NCI-H187 (cell line): ENCODE measurements around the gene TRIM34.
"Not testable (repeated sequence)": the region's sequence is repeated elsewhere in the genome, so short reads cannot be mapped to it uniquely, and the experiment has no call there.

ENCODE experiments used
- DNase-seq, 2 experiments: peaks; one replicate each; lab custom pipeline; 2025; lab: John Stamatoyannopoulos, UW

Gene TRIM34

DNA sequence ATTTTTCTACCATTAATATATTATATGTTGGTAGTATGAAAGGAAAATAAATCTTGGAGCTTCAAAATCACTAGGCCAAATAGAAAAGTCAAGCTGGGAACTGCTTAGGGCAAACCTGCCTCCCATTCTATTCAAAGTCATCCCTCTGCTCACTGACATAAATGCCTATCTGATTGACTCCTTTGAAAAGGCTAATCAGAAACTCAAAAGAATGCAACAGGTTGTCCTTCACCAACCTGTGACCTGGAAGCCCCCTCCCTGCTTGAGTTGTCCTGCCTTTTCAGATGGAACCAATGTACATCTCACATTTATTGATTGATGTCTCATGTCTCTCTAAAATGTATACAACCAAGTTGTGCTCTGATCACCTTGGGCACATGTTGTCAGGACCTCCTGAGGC, 3.2 kb upstream of the TRIM34 start:
- no peak for DNase-seq

DNA sequence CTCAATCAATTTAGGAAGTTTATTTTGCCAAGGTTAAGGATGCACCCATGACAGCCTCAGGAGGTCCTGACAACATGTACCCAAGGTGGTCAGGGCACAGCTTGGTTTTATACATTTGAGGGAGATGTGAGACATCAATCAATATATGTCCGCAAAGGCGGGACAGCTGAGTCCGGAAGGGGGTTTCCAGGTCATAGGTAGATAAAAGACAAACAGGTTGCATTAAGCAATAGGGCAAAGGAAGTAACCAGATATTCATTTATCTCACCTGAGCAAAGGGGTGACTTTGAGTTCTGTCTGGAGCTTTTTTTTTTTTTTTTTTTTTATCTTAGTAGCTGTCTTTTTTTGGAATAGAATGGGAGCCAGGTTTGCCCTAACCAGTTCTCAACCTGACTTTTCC, 2.0 kb upstream of the TRIM34 start:
- no peak for DNase-seq

DNA sequence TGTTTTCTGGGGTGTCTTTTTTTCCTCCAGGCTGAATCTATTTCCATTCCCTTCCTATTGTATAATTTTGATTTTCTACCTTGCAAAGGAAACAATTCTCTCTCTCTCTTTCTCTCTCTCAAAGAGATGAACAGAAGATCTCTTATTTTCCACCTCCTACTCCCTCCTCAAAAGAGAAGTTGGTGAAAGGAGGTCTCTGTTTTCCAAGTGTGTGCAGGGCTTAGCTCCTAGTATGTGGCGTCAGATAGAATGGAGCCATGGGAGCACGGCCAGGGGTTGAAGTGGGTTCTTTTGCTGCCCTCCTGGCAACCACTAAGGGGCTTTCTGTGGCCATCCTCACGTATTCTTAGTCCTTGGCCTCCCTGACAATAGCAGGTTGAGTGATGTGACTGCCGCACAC, 480 bp downstream of the TRIM34 start:
- no peak for DNase-seq

DNA sequence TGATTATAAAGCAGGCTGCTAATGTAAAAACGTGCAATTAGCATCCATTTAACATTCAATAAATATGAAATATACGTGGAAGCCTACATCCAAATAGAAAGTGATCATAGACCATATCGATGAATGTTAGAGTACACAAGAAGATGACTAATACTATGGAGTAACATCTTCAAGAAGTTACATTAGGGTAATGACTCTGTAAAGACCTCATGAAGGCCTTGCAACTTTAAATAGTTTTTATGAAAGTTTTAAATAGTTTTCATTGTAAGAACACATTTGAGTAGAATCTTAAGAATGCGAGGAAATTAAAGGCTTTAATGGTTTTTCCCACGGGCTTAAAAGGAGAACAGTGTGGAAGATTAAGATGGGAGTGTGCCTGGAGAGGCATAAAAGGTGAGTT, 1.4 kb downstream of the TRIM34 start:
- DNase-seq, result no peak

DNA sequence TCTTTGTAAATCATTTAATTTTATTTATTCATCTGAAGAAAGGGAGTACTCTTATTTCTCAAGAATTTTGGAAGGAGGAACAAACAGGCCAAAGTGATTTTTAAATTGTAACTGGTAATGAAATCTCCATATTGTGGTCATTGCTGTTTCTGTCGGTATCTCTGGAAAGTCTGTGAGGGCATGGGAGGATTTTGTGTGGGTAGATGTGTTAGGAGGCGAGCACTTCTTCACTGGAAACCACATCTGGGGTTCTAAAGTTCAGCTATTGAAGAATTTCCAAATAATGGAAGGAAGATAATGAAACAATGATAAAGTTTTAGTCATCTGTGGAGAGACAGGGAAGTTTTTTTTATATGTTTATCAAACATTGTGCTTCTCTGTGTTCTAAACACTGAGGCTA, 6.6 kb downstream of the TRIM34 start:
- no peak for DNase-seq

DNA sequence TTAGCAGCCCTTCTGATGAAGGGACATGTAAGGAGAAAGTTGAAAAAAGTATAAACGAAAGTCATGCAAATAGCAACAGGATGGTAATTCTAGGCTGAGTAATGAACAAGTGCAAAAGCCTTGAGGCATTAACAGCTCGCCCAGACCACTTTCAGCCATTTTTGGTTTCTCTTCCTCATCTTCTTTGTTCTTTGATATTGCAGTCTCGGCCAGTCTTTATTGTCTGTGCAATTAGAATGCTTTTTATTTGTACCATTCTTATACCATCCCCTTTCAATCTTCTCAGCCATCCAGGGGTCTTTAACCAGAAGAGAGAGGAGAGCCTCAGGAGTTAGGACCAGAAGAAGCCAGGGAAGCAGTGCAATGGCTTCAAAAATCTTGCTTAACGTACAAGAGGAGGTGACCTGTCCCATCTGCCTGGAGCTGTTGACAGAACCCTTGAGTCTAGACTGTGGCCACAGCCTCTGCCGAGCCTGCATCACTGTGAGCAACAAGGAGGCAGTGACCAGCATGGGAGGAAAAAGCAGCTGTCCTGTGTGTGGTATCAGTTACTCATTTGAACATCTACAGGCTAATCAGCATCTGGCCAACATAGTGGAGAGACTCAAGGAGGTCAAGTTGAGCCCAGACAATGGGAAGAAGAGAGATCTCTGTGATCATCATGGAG, 7.3 kb downstream of the TRIM34 start:
- no peak for DNase-seq

DNA sequence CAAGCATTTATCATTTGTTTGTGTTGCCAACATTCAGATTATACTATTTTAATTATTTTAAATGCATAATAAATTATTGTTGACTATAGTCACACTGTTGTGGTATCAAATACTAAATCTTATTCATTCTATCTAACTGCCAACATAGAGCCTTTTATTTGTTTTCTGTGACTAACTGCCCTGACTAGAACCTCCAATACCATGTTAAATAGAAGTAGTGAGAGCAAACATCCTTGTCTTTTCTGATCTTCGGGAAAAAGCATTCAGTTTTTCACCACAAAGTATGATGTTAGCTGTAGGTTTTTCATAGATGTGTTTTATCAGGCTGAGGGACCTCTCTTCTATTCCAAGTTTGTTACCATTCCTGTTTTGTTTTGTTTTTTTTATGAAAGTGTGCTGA, 15.2 kb downstream of the TRIM34 start:
- DNase-seq, result no peak

DNA sequence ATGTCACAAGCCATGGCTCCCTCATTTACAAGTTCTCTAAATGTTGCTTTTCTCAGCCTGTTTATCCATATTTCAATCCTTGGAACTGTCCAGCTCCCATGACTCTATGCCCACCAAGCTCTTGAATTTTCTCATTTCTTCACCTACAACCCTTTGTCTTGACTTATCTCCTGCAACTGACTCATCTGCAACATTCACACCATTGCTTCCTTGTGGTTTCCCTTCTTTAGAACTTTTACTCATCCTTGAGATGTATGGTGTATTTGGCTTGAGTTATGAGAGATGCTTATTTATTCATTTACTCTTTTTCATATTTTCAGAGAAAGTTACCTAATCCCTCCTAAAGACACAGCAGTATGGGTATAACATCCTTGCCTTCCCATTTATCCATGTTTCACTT, 18.8 kb downstream of the TRIM34 start:
- no peak for DNase-seq

DNA sequence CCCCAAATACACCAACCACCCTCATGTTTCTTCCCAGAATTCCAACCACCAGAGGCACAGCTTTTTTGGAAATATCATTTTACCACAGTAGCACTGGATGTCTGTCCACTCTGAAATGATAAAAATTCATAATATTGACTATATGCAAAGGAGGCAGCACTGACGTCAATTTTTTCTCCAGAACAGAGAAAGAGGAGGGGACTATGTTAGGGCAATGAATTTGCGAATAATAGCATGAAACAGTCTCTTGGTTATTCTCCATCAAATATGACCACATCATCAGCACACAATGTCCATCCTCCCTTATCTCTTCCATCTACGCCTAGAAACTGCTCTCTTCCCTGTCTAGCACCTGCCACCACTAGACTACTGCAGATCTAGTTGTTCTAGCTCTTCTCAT, 21.3 kb downstream of the TRIM34 start:
- DNase-seq, result no peak

DNA sequence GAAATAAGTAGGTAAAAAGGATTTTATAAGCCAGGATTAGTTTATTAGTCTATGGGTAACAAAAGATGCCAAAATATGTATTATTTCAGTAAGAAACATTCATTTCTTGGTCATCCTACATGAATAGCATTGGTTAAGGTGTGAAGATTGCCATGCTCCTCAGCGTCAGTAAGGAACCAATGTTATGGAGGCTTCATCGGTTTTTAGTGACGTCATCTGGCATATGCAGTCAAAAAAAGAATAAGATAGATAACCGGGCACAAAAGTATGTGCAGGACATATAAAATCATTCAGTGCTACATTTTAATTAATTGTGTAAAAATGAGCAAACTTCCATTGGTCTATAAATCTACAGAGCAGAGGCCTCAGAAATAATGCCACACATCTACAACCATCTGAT, 30.7 kb downstream of the TRIM34 start:
- DNase-seq, result no peak

DNA sequence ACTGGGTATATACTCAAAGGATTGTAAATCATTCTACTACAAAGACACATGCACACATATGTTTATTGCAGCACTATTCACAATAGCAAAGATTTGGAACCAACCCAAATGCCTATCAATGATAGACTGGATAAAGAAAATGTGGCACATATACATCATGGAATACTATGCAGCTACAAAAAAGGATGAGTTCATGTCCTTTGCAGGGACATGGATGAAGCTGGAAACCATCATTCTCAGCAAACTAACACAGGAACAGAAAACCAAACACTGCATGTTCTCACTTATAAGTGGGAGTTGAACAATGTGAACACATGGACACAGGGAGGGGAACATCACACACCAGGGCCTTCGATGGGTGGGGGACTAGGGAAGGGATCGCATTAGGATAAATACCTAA, 32.2 kb downstream of the TRIM34 start:
- not testable (repeated sequence) for DNase-seq

DNA sequence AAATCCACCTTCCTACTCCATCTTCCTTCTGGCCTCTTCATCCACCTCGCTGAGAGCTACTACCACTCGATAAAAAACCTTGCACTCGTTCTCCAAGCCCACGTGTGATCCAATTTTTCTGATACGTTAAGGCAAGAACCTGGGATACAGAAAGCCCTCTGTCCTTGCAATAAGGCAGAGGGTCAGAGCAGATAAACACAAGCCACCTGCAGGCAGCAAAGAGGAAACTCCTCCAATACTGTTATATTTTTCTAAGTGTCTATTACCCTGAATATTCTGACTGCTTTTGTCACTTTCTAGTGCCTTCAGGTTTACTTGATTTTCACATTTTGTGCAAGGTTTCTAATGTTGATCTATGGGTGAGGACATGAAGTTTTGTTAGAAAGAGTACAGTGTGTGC, 33.5 kb downstream of the TRIM34 start:
- DNase-seq, result no peak

DNA sequence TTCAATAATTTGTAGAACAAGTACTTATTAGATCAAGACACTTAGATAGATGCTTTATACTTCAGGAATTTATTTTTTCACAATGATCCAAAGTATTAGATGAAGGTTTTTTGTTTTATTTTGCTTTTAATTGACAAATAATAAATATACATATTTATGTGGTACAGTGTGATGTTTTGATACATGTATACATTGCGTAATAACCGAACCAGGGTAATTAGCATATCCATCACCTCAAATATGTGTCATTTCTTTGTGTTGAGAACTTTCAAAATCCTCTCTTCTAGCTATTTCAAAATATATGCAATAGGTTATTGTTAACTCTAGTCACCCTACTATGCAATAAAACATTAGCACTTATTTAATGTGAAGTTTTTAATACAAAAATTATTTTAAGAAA, 38.7 kb downstream of the TRIM34 start:
- DNase-seq, result no peak

DNA sequence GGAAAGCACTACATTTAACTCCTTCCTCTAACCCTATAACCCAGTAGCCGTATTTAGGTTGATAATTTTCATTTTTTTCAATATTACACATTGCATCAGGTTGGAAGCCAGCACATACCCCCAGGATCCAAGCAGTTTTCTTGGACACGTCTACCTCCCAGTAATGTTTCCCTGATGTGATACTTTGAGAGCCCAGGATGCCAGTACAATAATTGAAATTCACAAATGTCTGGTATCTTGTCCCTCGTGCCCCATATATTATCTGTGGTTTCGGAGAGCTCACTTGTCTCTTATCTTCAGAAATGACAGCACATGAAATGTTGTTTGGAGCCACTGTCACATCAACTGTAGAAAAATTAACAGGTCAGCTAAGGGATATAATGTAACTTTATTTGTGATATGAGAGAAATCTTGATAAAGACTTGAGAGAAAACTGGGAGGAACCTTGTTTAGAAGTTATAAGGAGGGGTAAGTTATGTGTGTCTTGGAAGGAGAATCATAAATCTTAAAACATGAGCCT, 40.3 kb downstream of the TRIM34 start:
- DNase-seq, result no peak

DNA sequence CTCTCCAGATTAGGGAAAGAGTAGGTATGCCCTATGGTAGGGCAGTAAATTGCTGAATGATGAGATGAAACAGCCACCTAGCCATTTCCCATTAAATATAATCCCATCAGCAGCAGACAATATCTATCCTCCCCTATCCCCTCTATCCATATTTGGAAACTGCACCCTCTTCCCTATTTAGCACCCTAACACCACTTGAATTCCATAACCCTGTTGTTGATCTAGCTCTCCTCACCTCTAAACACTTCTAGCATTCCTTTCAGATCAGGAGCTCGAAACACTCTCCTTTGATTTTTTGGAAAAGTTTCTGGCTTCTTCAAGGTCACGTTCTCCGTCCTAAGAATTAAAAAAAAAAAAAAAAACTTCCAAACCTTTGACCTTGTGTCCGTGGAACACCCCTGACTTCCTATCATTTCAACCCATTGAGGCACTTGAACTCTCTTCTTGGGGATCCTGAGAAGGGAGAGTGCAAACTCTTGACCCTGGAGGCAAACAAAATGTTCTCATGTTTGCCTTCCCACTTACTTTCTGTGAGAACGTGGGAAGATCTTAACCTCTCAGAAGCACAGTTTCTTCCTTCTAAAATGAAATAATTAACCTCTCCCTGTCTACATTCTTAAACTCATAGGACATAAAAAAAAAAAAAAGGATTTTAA, 41.1 kb downstream of the TRIM34 start:
- no peak for DNase-seq

DNA sequence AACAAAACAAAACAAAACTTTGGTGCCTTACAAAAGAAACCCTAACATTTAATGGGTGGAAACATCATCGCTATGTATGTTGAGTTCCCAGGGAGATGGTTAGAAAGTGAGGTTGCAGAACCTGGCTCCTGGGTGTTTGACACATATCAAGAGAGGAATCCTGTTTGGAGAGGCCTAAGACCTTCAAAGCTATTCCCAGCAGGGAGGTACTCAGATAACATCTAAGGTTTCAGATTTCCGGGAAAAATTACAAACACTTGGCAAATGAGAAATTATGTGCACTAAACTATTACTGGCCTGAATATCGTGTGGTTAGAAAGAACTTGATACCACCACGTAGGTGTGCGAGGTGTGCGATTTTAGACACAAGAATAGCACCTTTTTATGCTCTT, 41.6 kb downstream of the TRIM34 start:
- DNase-seq, result no peak

DNA sequence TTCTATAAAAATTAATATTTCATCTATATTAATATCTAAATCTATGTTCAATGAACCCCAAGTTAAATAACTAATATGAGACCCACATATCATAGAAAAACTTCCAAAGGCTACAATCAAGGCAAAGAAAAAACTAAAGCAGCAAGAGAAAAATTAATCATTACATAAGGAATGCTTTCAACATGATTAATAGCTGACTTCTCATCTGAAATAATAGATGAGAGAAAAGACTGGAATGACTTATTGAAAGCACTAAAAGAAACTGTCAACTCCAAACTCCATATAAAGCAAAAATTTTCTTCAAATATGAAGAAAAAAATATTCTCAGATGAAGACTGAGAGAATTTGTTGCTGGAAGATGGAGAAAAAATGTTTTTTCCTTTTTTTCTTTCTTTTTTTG, 47.0 kb downstream of the TRIM34 start:
- DNase-seq, result no peak

DNA sequence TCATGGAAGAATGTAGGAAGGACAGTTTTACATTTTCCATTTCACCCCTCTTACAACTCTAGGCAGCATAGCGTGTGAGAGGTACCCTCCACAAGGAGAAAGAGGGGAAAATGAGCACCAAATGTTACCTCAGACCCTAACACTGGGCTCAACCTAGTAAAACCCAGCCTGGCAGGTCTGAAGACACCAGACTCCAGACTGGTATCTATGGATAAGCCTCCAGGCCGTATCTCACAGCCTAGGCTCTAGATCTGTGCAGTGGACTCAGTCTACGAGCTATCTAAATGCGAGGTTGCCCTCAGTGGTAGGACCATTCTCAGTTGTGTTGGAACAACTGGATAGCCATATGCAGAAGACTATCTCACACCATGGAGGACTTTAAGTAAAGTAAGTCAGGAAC, 49.6 kb downstream of the TRIM34 start:
- no peak for DNase-seq

DNA sequence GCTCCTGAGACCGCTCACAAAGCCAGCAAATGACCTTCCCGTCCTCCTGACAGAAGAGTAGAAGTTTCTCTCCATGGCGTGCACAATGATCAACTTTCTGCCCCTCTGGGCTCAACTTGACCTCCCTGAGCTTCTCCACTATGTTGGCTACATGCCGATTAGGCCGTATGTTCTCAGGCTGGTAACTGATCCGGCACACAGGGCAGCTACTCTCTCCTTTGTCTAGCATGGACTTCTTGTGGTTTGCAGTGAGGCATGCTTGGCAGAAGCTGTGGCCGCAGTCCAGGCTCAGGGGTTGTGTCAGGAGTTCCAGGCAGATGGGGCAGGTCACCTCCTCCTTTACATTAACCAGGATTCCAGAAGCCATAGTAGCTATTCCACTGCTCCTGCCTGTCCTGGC, 55.0 kb downstream of the TRIM34 start:
- DNase-seq, result no peak

DNA sequence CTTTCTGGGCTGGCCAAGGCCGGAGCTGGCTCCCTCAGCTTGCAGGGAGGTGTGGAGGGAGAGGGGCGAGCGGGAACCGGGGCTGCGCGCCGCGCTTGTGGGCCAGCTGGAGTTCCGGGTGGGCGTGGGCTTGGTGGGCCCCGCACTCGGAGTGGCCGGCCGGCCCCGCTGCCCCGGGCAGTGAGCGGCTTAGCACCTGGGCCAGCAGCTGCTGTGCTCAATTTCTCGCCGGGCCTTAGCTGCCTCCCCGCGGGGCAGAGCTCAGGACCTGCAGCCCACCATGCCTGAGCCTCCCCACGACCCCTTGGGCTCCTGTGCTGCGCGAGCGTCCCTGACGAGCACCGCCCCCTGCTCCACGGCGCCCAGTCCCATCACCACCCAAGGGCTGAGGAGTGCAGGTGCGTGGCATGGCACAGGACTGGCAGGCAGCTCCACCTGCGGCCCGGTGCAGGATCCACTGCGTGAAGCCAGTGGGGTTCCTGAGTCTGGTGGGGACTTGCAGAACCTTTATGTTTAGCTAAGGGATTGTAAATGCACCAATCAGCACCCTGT, 58.2 kb downstream of the TRIM34 start:
- not testable (repeated sequence) for DNase-seq

DNA sequence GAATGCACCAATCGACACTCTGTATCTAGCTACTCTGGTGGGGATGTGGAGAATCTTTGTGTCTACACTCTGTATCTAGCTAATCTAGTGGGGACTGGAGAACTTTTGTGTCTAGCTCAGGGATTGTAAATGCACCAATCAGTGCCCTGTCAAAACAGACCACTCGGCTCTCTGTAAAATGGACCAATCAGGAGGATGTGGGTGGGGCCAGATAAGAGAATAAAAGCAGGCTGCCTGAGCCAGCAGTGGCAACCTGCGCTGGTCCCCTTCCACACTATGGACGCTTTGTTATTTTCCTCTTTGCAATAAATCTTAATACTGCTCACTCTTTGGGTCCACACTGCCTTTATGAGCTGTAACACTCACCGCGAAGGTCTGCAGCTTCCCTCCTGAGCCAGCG, 58.8 kb downstream of the TRIM34 start:
- DNase-seq, result not testable (repeated sequence)

DNA sequence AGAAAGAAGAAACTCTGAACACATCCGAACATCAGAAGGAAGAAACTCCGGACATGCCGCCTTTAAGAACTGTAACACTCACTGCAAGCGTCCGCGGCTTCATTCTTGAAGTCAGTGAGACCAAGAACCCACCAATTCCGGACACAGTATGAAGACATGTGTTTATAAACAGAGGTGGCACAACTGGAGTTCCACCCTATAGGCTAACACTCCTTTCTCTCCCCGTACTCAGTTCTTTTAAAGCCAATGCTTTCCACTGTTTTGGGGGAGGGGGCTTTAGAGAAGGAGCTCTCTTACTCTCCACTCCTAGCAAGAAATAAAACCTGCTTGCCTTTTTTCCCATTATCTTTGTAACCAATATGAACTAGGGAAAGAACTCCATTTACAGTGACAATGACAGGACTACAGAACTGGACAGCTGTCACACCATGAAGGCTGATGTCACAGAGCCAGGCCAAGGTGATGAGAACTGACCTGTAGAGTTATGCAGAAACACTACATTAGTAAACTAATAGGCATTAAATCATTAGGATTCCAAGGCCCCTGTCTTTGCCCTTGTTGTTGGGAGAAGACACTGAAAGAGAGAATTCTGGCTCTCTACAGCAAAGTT, 59.3 kb downstream of the TRIM34 start:
- DNase-seq, result no peak

DNA sequence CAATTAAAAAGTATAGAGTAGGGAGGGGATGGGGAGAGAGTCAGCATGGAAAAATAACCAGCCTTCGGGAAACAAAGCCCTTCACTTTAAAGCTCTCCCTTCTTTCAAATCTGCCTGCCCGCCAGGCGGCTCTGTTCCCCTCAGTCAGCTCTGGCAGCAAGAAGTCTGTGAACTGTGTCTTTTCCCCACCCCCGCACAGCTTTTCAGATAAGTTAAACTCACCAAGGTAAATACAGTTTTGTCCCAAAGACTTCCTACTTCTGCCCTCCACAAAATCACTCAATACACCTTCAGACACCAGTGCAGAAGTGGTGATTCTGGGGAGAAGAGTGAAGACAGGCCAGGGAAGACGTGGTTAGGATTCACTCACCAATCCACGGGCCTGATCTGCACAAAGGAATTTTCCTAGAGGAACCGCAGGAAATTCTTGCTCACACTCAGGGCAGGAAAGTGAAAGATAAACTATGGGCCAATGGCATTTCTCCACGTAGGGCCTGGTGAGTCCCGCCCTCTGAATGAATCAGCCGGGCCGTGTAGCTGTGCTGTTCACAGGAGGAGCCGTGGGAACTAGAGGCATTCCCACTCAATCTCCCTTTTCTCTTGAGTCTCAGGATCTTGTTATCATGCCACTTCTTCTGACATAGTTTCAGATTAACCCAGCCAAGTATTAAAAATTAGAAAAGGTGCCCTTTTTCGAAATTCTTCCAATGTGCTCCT, 60.0 kb downstream of the TRIM34 start, which contains the start of gene TRIM5:
Gene TRIM5 (minus strand): TSS at position 429 of the 717 bp plus-strand sequence. CDS start 4,897 bp downstream, outside the sequence.
- DNase-seq, result no peak
